Activated CD4-positive, alpha-beta memory T cell treated with anti-CD3 and anti-CD28 coated beads for 36 hours (primary cell): ENCODE results near the gene WDR70. TPM values are rescaled to one million over a fixed set of nuclear protein-coding genes. Genes with fewer than 3 reads are reported as not detected.
"Not testable (repeated sequence)": the region's sequence is repeated elsewhere in the genome, so short reads cannot be mapped to it uniquely, and the experiment has no call there.

Experiments used
- CTCF ChIA-PET: fragments of 350-600 bp; sonication (Branson Sonifier 250); formaldehyde crosslinking; loops from one replicate; lab custom pipeline; 2021; ENCODE audit warnings: antibody characterized with exemption, inconsistent platforms; lab: Charles Lee
- POLR2A ChIA-PET: fragments of 350-600 bp; sonication (Branson Sonifier 250); formaldehyde crosslinking; loops from one replicate; lab custom pipeline; 2021; ENCODE audit warnings: antibody characterized with exemption; lab: Charles Lee
- DNase-seq: peaks from one replicate; pipeline ENCODE4 v3.0.0-alpha.2; 2020
- H3K27ac Mint-ChIP-seq: one replicate; pipeline ENCODE4 v1.8.0; 2021; ENCODE audit warnings: mixed read lengths
- H3K27me3 Mint-ChIP-seq: one replicate; pipeline ENCODE4 v1.8.0; 2021; ENCODE audit warnings: mixed read lengths
- H3K36me3 Mint-ChIP-seq: one replicate; pipeline ENCODE4 v1.8.0; 2021; ENCODE audit warnings: mixed read lengths
- H3K4me1 Mint-ChIP-seq: one replicate; pipeline ENCODE4 v1.8.0; 2021; ENCODE audit warnings: low read depth, mixed read lengths
- H3K4me3 Mint-ChIP-seq: one replicate; pipeline ENCODE4 v1.8.0; 2021; ENCODE audit warnings: mild to moderate bottlenecking, mixed read lengths
- H3K9me3 Mint-ChIP-seq: one replicate; pipeline ENCODE4 v1.8.0; 2021; ENCODE audit warnings: mixed read lengths
- intact Hi-C: fragments of 100-400 bp; cut with micrococcal nuclease; formaldehyde crosslinking; loops from one replicate; pipeline ENCODE4 v1.15.1; 2023
- total RNA-seq, 2 experiments: library from RNA; stranded (reverse); gene quantifications; one replicate each; pipeline ENCODE4 v1.2.3, GENCODE V29; 2021

Gene WDR70
- total RNA-seq, 2 experiments from 2014 or later: 34.4 to 36.9 TPM

- intact Hi-C loops: no loop called here
- Mint-ChIP-seq H3K27me3 (no peaks in the 10 kb centered on the region), H3K4me3 (no peak overlapping the region), H3K9me3 (peaks cover 41% of the 10 kb centered on the region), H3K36me3 (peaks cover 57% of the 10 kb centered on the region), H3K27ac (no peak overlapping the region), H3K4me1 (no peaks in the 10 kb centered on the region)
- ChIA-PET CTCF (no interaction called here), POLR2A (no interaction called here)
- DNase-seq: no peak
These were observed 249.8 kb downstream of the WDR70 start for GRCh38 chr5:37628876-37629275.

DNA sequence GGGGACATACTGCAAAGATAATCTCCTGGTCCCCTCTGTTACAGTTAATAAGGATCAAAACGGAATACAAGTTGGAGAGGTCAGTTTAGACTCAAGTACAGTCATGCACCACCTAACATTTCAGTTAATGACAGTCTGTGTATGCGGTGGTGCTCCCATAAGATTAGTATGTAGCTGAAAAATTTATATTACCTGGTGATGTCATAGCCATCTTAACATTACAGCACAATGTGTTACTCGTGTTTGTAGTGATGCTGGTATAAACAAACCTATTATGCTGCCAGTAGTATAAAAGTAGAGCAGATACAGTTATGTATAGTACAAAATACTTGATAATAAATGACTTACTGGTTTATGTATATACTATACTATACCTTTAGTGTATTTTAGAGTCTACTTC lies 252.8 kb downstream of the WDR70 start:
- DNase-seq: no peak
- Mint-ChIP-seq H3K27ac (no peak overlapping the region), H3K36me3 (peaks cover 46% of the 10 kb centered on the region), H3K9me3 (peaks cover 29% of the 10 kb centered on the region), H3K27me3 (no peaks in the 10 kb centered on the region), H3K4me3 (no peak overlapping the region), H3K4me1 (no peaks in the 10 kb centered on the region)
- POLR2A ChIA-PET: no interaction called here
- intact Hi-C loops: no loop called here
- CTCF ChIA-PET: no interaction called here

DNA sequence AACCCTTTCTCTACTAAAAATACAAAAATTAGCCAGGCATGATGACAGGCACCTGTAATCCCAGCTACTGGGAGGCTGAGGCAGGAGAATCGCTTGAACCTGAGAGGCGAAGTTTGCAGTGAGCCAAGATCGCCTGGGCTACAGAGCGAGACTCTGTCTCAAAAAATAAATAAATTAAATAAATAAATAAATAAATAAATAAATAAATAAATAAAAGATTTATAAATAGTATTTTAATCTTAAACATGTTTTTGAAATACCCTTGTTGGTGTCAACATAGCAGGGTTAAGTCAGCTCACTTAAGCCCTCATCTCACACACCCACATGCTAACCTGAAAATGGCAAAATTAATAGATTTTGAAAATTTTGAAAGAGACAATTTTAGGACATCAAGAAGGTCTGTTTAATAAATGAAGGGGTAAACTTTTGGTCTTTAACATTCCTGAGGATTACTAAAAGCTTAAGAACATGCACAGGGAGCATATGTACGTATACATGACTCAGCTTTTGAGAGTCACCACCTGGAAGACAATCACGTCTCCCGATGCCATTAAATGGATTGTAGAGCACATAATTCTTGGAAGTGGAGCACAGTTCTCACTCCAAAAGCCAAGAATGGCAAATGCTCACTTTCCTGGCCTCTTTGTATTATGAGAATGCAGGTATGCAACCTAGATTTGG lies 258.2 kb downstream of the WDR70 start:
- no peak overlapping the region for H3K27ac Mint-ChIP-seq
- no peak for DNase-seq
- H3K4me1 Mint-ChIP-seq: no peaks in the 10 kb centered on the region
- no peaks in the 10 kb centered on the region for H3K27me3 Mint-ChIP-seq
- intact Hi-C loops: no loop called here
- ChIA-PET POLR2A (no interaction called here), CTCF (no interaction called here)
- no peak overlapping the region for H3K4me3 Mint-ChIP-seq
- H3K9me3 Mint-ChIP-seq: no peaks in the 10 kb centered on the region
- peaks cover 14% of the 10 kb centered on the region for H3K36me3 Mint-ChIP-seq

- peaks cover under 1% of the 10 kb centered on the region for H3K9me3 Mint-ChIP-seq
- H3K27ac Mint-ChIP-seq: no peak overlapping the region
- CTCF ChIA-PET: no interaction called here
- intact Hi-C loops: no loop called here
- H3K27me3 Mint-ChIP-seq: no peaks in the 10 kb centered on the region
- DNase-seq: no peak
- peaks cover 22% of the 10 kb centered on the region for H3K36me3 Mint-ChIP-seq
- POLR2A ChIA-PET: no interaction called here
- no peak overlapping the region for H3K4me3 Mint-ChIP-seq
- H3K4me1 Mint-ChIP-seq: no peaks in the 10 kb centered on the region
These were observed 259.8 kb downstream of the WDR70 start for GRCh38 chr5:37638897-37639296.

GRCh38 chr5:37640088-37640487 lies 261.0 kb downstream of the WDR70 start:
- peaks cover 11% of the 10 kb centered on the region for H3K9me3 Mint-ChIP-seq
- no peak for DNase-seq
- H3K4me1 Mint-ChIP-seq: no peaks in the 10 kb centered on the region
- no peak overlapping the region for H3K27ac Mint-ChIP-seq
- H3K27me3 Mint-ChIP-seq: no peaks in the 10 kb centered on the region
- H3K4me3 Mint-ChIP-seq: no peak overlapping the region
- POLR2A ChIA-PET: no interaction called here
- CTCF ChIA-PET: no interaction called here
- intact Hi-C loops: no loop called here
- peaks cover 31% of the 10 kb centered on the region for H3K36me3 Mint-ChIP-seq

DNA sequence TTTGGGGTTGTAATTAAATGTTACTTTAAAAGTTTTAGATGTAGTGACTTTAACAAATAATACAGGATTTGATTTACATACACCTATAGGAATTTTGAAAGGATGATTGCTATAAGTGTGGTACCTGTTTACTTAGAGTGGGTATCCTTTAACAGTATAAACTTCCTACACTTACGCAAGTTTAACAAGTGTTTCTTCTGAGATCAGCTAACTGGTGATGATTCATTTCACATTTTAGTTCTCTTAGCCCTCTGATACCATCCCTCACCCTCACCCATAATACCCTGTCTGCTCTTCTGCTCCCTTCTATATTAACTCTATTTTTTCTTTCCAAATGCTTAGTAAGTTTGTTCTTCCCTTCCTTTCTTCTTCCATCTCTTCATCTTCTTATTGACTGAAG lies 262.8 kb downstream of the WDR70 start:
- Mint-ChIP-seq H3K27me3 (no peaks in the 10 kb centered on the region), H3K4me3 (no peak overlapping the region), H3K27ac (no peak overlapping the region), H3K9me3 (peaks cover 15% of the 10 kb centered on the region), H3K36me3 (peaks cover 40% of the 10 kb centered on the region), H3K4me1 (no peaks in the 10 kb centered on the region)
- intact Hi-C loops: no loop called here
- CTCF ChIA-PET: no interaction called here
- no peak for DNase-seq
- POLR2A ChIA-PET: no interaction called here

DNA sequence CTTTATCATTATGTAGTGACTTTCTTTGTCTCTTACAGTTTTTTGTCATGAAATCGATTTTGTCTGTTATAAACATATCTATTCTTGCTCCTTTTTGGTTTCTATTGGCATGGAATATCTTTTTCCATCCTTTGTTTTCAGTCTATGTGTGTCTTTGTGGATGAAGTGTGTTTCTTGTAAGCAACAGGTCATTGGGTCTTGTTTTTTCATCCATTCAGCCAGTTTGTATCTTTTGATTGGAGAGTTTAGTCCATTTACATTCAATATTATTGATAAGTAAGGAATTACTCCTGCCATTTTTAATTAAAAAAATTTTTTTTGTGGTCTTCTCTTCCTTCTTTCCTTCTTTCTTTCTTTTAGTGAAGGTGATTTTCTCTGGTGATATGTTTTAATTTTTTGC lies 266.6 kb downstream of the WDR70 start:
- ChIA-PET POLR2A (no interaction called here), CTCF (no interaction called here)
- H3K4me3 Mint-ChIP-seq: no peak overlapping the region
- H3K4me1 Mint-ChIP-seq: no peaks in the 10 kb centered on the region
- no peaks in the 10 kb centered on the region for H3K27me3 Mint-ChIP-seq
- no peak overlapping the region for H3K27ac Mint-ChIP-seq
- intact Hi-C loops: no loop called here
- peaks cover 35% of the 10 kb centered on the region for H3K9me3 Mint-ChIP-seq
- no peak for DNase-seq
- H3K36me3 Mint-ChIP-seq: peaks cover 57% of the 10 kb centered on the region

- CTCF ChIA-PET, H3K4me3 Mint-ChIP-seq, H3K27ac Mint-ChIP-seq, DNase-seq, POLR2A ChIA-PET, intact Hi-C loops, H3K27me3 Mint-ChIP-seq, H3K4me1 Mint-ChIP-seq: not testable (repeated sequence)
- peaks cover 59% of the 10 kb centered on the region for H3K36me3 Mint-ChIP-seq
- H3K9me3 Mint-ChIP-seq: peaks cover 42% of the 10 kb centered on the region
These were observed 275.4 kb downstream of the WDR70 start for GRCh38 chr5:37654566-37654965.

GRCh38 chr5:37657046-37657445 lies 277.9 kb downstream of the WDR70 start:
- intact Hi-C loops: no loop called here
- H3K4me3 Mint-ChIP-seq: no peak overlapping the region
- H3K9me3 Mint-ChIP-seq: peaks cover 27% of the 10 kb centered on the region
- ChIA-PET POLR2A (no interaction called here), CTCF (no interaction called here)
- H3K27ac Mint-ChIP-seq: no peak overlapping the region
- H3K4me1 Mint-ChIP-seq: peaks cover 2% of the 10 kb centered on the region
- H3K36me3 Mint-ChIP-seq: peaks cover 43% of the 10 kb centered on the region
- DNase-seq: no peak
- no peaks in the 10 kb centered on the region for H3K27me3 Mint-ChIP-seq

GRCh38 chr5:37658440-37658839 lies 279.3 kb downstream of the WDR70 start:
- DNase-seq: no peak
- no peak overlapping the region for H3K27ac Mint-ChIP-seq

DNA sequence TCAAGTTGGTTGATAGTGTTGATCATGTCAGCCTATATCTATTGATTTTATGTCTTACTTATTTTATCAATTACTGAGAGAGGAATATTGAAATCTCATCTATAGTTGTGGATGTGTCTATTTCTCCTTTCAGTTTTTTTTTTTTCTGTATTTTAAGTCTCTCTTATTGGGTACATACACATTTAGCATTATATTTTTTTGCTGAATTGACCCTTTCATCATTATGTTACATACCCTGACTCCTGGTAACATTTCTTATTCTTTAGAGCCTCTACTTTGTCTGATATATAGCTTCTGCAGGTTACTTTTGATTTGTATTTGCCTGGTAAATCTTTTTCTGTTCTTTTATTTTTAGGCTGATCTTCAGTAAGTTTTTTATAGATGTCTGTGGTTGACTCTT lies 281.2 kb downstream of the WDR70 start:
- intact Hi-C loops: no loop called here
- DNase-seq: no peak
- H3K4me1 Mint-ChIP-seq: peaks cover 2% of the 10 kb centered on the region
- no peaks in the 10 kb centered on the region for H3K27me3 Mint-ChIP-seq
- H3K9me3 Mint-ChIP-seq: no peaks in the 10 kb centered on the region
- H3K36me3 Mint-ChIP-seq: peaks cover 18% of the 10 kb centered on the region
- ChIA-PET POLR2A (no interaction called here), CTCF (no interaction called here)
- no peak overlapping the region for H3K4me3 Mint-ChIP-seq
- H3K27ac Mint-ChIP-seq: no peak overlapping the region

More at GRCh38 chr5:37658440-37658839, 279.3 kb downstream of the WDR70 start:
- Mint-ChIP-seq H3K9me3 (peaks cover 13% of the 10 kb centered on the region), H3K27me3 (no peaks in the 10 kb centered on the region), H3K36me3 (peaks cover 31% of the 10 kb centered on the region), H3K4me3 (no peak overlapping the region), H3K4me1 (peaks cover 2% of the 10 kb centered on the region)
- ChIA-PET CTCF (no interaction called here), POLR2A (no interaction called here)
- intact Hi-C loops: no loop called here

- ChIA-PET CTCF (no interaction called here), POLR2A (no interaction called here)
- Mint-ChIP-seq H3K27ac (no peak overlapping the region), H3K36me3 (peaks cover 10% of the 10 kb centered on the region), H3K9me3 (no peaks in the 10 kb centered on the region), H3K4me1 (peaks cover 2% of the 10 kb centered on the region), H3K4me3 (no peak overlapping the region), H3K27me3 (no peaks in the 10 kb centered on the region)
- no peak for DNase-seq
- intact Hi-C loops: no loop called here
These were observed 282.3 kb downstream of the WDR70 start for GRCh38 chr5:37661227-37661920.

DNA sequence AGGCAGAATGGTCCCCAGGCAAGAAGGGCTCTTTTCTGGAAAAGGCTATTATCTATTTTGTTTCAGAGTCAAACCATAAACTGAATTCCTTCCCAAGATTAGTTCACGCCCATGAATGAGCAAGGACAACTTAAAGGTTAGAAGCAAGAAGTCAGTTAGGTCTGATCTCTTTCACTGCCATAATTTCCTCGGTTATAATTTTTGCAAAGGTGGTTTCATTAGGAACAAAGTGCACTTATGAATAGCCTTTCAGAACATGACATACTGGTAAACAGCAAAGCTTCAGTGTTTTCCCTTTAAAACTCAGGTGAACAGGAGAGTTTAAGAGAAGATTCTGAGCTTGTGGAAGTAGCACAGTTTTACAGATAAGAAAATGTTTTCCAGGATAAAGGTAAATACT lies 282.8 kb downstream of the WDR70 start:
- POLR2A ChIA-PET: no interaction called here
- H3K27me3 Mint-ChIP-seq: no peaks in the 10 kb centered on the region
- H3K4me3 Mint-ChIP-seq: no peak overlapping the region
- DNase-seq: no peak
- no peak overlapping the region for H3K27ac Mint-ChIP-seq
- H3K9me3 Mint-ChIP-seq: no peaks in the 10 kb centered on the region
- H3K36me3 Mint-ChIP-seq: peaks cover 10% of the 10 kb centered on the region
- H3K4me1 Mint-ChIP-seq: peaks cover 2% of the 10 kb centered on the region
- intact Hi-C loops: no loop called here
- CTCF ChIA-PET: no interaction called here
